ENCODE measurements around the gene ADGRG6.

- TF ChIP-seq EZH2phosphoT487 (IDR thresholded peaks at IDR 0.05; ENCODE audit: insufficient read depth, low read depth) (no peak), EZH2 (IDR thresholded peaks at IDR 0.05; ENCODE audit: insufficient read depth, poor library complexity, severe bottlenecking) (no peak)
Observed at GRCh38 chr6:142332393-142333098, 30.7 kb downstream of the ADGRG6 start.
